ENCODE results near the gene LRRC8B.
"Not testable (repeated sequence)": the region's sequence is repeated elsewhere in the genome, so short reads cannot be mapped to it uniquely, and the experiment has no call there.

The LRRC8B gene

GRCh38 chr1:89608319-89608983, 83.8 kb downstream of the LRRC8B start:
- peak in 1 of 2 donors; percentile 34 for DNase-seq (ENCODE audit: low read depth in 2 of 2)

- no peak for DNase-seq (ENCODE audit: low read depth in 2 of 2)
These were observed 84.5 kb downstream of the LRRC8B start for GRCh38 chr1:89608984-89609725.

- no peak for DNase-seq (ENCODE audit: low read depth in 2 of 2)
These were observed 85.3 kb downstream of the LRRC8B start for GRCh38 chr1:89609781-89610456.

GRCh38 chr1:89610457-89611011, 85.9 kb downstream of the LRRC8B start:
- no peak for DNase-seq (ENCODE audit: low read depth in 2 of 2)

- no peak for DNase-seq (ENCODE audit: low read depth in 2 of 2)
These were observed 87.1 kb downstream of the LRRC8B start for GRCh38 chr1:89611721-89612120.

GRCh38 chr1:89613928-89614327, 89.3 kb downstream of the LRRC8B start:
- no peak for DNase-seq (ENCODE audit: low read depth in 2 of 2)

GRCh38 chr1:89615676-89616598, 91.3 kb downstream of the LRRC8B start:
- DNase-seq (ENCODE audit: low read depth in 2 of 2) = no peak

- no peak for DNase-seq (ENCODE audit: low read depth in 2 of 2)
These were observed 92.4 kb downstream of the LRRC8B start for GRCh38 chr1:89616844-89617627.

- no peak for DNase-seq (ENCODE audit: low read depth in 2 of 2)
These were observed 96.0 kb downstream of the LRRC8B start for GRCh38 chr1:89620664-89621063.

GRCh38 chr1:89622895-89623294, 98.3 kb downstream of the LRRC8B start:
- no peak for DNase-seq (ENCODE audit: low read depth in 2 of 2)

- DNase-seq (ENCODE audit: low read depth in 2 of 2) = no peak
These were observed 99.7 kb downstream of the LRRC8B start for GRCh38 chr1:89624314-89624713.

GRCh38 chr1:89624715-89625323, 100.2 kb downstream of the LRRC8B start:
- no peak for DNase-seq (ENCODE audit: low read depth in 2 of 2)

GRCh38 chr1:89627596-89627962, 103.0 kb downstream of the LRRC8B start:
- no peak for DNase-seq (ENCODE audit: low read depth in 2 of 2)

- DNase-seq (ENCODE audit: low read depth in 2 of 2) = no peak
These were observed 104.5 kb downstream of the LRRC8B start for GRCh38 chr1:89629146-89629545.

- not testable (repeated sequence) for DNase-seq (ENCODE audit: low read depth in 2 of 2)
These were observed 105.0 kb downstream of the LRRC8B start for GRCh38 chr1:89629600-89629999.

GRCh38 chr1:89630048-89630447, 105.4 kb downstream of the LRRC8B start:
- DNase-seq (ENCODE audit: low read depth in 2 of 2) = no peak

- DNase-seq (ENCODE audit: low read depth in 2 of 2) = no peak
These were observed 107.4 kb downstream of the LRRC8B start for GRCh38 chr1:89631816-89632656.

GRCh38 chr1:89632657-89633247, 108.1 kb downstream of the LRRC8B start, which contains the start of gene LRRC8C:
LRRC8C (plus strand) TSS chr1:89633120; CDS start chr1:89686474, 53,354 bp downstream.
- peak; percentile 72 to 74 for DNase-seq (ENCODE audit: low read depth in 2 of 2)
